HFFc6 (cell line): ENCODE data around the gene TEX51. TPM values are rescaled to one million over a fixed set of nuclear protein-coding genes. Genes with fewer than 3 reads are reported as not detected.

Experiments
- DNase-seq: peaks from one replicate; pipeline ENCODE4 v3.0.0-alpha.2; 2018
- H3K27ac Mint-ChIP-seq: 2 replicates; pipeline ENCODE4 v1.8.0; 2020; ENCODE audit warnings: mild to moderate bottlenecking, mixed read lengths
- H3K27me3 Mint-ChIP-seq: 2 replicates; pipeline ENCODE4 v1.8.0; 2021; ENCODE audit warnings: mild to moderate bottlenecking, moderate library complexity, mixed read lengths; ENCODE audit not compliant: insufficient read depth
- H3K36me3 Mint-ChIP-seq: 2 replicates; pipeline ENCODE4 v1.8.0; 2021; ENCODE audit warnings: low read depth, mixed read lengths
- H3K4me1 Mint-ChIP-seq: 2 replicates; pipeline ENCODE4 v1.8.0; 2020; ENCODE audit warnings: low read depth, mixed read lengths
- H3K4me3 Mint-ChIP-seq: 2 replicates; pipeline ENCODE4 v1.8.0; 2020; ENCODE audit warnings: mild to moderate bottlenecking, moderate library complexity, mixed read lengths
- H3K9me3 Mint-ChIP-seq: 2 replicates; pipeline ENCODE4 v1.8.0; 2020; ENCODE audit warnings: mild to moderate bottlenecking, mixed read lengths
- CTCF ChIP-seq: fragments of 200-600 bp; sonication (generic); IDR thresholded peaks from 2 replicates; pipeline ENCODE4 v1.5.0; 2021; ENCODE audit warnings: antibody characterized with exemption, mild to moderate bottlenecking
- long read RNA-seq: library from polyadenylated mRNA; unstranded; transcript quantifications from one replicate; pipeline ENCODE4 v2.0.0, GENCODE V29; 2019
- total RNA-seq, 6 experiments: library from RNA; stranded (reverse); fragmentation: NEBNext Ultra II Directional; extraction: Animal tissue kit (Norgen Biotek cat#: 25700); gene quantifications; 2 replicates in 1 of 6; 3 replicates in 5 of 6; pipeline ENCODE4 v1.2.3, GENCODE V29; 2021

The TEX51 gene
- total RNA-seq, result not detected
- long read RNA-seq, result 0 reads

GRCh38 chr2:126898636-126899035, at the start of gene TEX51:
TSS of gene TEX51 (plus strand) at chr2:126898890. CDS start at chr2:126898919, 29 bp downstream.
- no peak within 1 kb of the TSS for H3K27ac Mint-ChIP-seq
- no peak for TF ChIP-seq CTCF
- H3K9me3 Mint-ChIP-seq, result peaks cover 3% of the 10 kb centered on the region; the same call in 1 of the 2 replicates
- peaks cover 9% of the 10 kb centered on the region for H3K27me3 Mint-ChIP-seq
- no peak for DNase-seq
- H3K4me1 Mint-ChIP-seq, result no peaks in the 10 kb centered on the region
- H3K36me3 Mint-ChIP-seq, result no peaks in the 10 kb centered on the region
- no peak within 1 kb of the TSS for H3K4me3 Mint-ChIP-seq

- peaks cover 6% of the 10 kb centered on the region; the same call in 1 of the 2 replicates for H3K27me3 Mint-ChIP-seq
- no peak overlapping the region for H3K4me3 Mint-ChIP-seq
- no peak for TF ChIP-seq CTCF
- H3K36me3 Mint-ChIP-seq, result no peaks in the 10 kb centered on the region
- DNase-seq, result no peak
- H3K27ac Mint-ChIP-seq, result no peak overlapping the region
- no peaks in the 10 kb centered on the region for H3K9me3 Mint-ChIP-seq
- no peaks in the 10 kb centered on the region for H3K4me1 Mint-ChIP-seq
These were observed 49.6 kb upstream of the TEX51 start for GRCh38 chr2:126849054-126849453.

- Mint-ChIP-seq H3K4me3 (no peak overlapping the region), H3K4me1 (no peaks in the 10 kb centered on the region), H3K36me3 (no peaks in the 10 kb centered on the region), H3K27me3 (peaks cover 6% of the 10 kb centered on the region; the same call in 1 of the 2 replicates), H3K27ac (no peak overlapping the region), H3K9me3 (no peaks in the 10 kb centered on the region)
- DNase-seq, result no peak
- no peak for TF ChIP-seq CTCF
These were observed 49.2 kb upstream of the TEX51 start for GRCh38 chr2:126849486-126849885.

- H3K4me1 Mint-ChIP-seq, result no peaks in the 10 kb centered on the region
These were observed 48.6 kb upstream of the TEX51 start for GRCh38 chr2:126849991-126850535.

GRCh38 chr2:126850940-126851339, 47.8 kb upstream of the TEX51 start:
- H3K36me3 Mint-ChIP-seq, result no peaks in the 10 kb centered on the region
- no peaks in the 10 kb centered on the region for H3K9me3 Mint-ChIP-seq
- no peak for DNase-seq
- no peak for TF ChIP-seq CTCF
- no peak overlapping the region for H3K27ac Mint-ChIP-seq
- H3K4me1 Mint-ChIP-seq, result no peaks in the 10 kb centered on the region
- H3K27me3 Mint-ChIP-seq, result peaks cover 6% of the 10 kb centered on the region; the same call in 1 of the 2 replicates
- H3K4me3 Mint-ChIP-seq, result no peak overlapping the region

More at GRCh38 chr2:126849991-126850535, 48.6 kb upstream of the TEX51 start:
- H3K27ac Mint-ChIP-seq, result no peak overlapping the region
- DNase-seq, result no peak
- H3K4me3 Mint-ChIP-seq, result no peak overlapping the region
- no peak for TF ChIP-seq CTCF
- no peaks in the 10 kb centered on the region for H3K9me3 Mint-ChIP-seq
- H3K36me3 Mint-ChIP-seq, result no peaks in the 10 kb centered on the region
- peaks cover 6% of the 10 kb centered on the region; the same call in 1 of the 2 replicates for H3K27me3 Mint-ChIP-seq
